Activated naive CD4-positive, alpha-beta T cell treated with anti-CD3 and anti-CD28 coated beads for 36 hours (primary cell): ENCODE measurements around the gene RGS17. TPM values are rescaled to one million over a fixed set of nuclear protein-coding genes. Genes with fewer than 3 reads are reported as not detected.
"Not testable (repeated sequence)": the region's sequence is repeated elsewhere in the genome, so short reads cannot be mapped to it uniquely, and the experiment has no call there.

Source experiments
- CTCF ChIA-PET: fragments of 350-600 bp; sonication (Branson Sonifier 250); formaldehyde crosslinking; loops from one replicate; lab custom pipeline; 2021; ENCODE audit warnings: antibody characterized with exemption; lab: Charles Lee
- DNase-seq: peaks from one replicate; pipeline ENCODE4 v3.0.0-alpha.2; 2020
- H3K27ac Mint-ChIP-seq: one replicate; pipeline ENCODE4 v1.8.0; 2021; ENCODE audit warnings: mild to moderate bottlenecking, mixed read lengths
- H3K27me3 Mint-ChIP-seq: one replicate; pipeline ENCODE4 v1.8.0; 2021; ENCODE audit warnings: low read depth, mixed read lengths
- H3K36me3 Mint-ChIP-seq: one replicate; pipeline ENCODE4 v1.8.0; 2021; ENCODE audit warnings: low read depth, mixed read lengths
- H3K4me1 Mint-ChIP-seq: one replicate; pipeline ENCODE4 v1.8.0; 2021; ENCODE audit warnings: low read depth, mixed read lengths
- H3K4me3 Mint-ChIP-seq: one replicate; pipeline ENCODE4 v1.8.0; 2021; ENCODE audit warnings: mild to moderate bottlenecking, moderate library complexity, mixed read lengths
- H3K9me3 Mint-ChIP-seq: one replicate; pipeline ENCODE4 v1.8.0; 2021; ENCODE audit warnings: mixed read lengths
- intact Hi-C: fragments of 100-400 bp; cut with micrococcal nuclease; formaldehyde crosslinking; loops from one replicate; pipeline ENCODE4 v1.15.1; 2023
- total RNA-seq, 2 experiments: library from RNA; stranded (reverse); gene quantifications; one replicate each; pipeline ENCODE4 v1.2.3, GENCODE V29; 2021

The RGS17 gene
- total RNA-seq, 2 experiments from 2014 or later = not detected

- CTCF ChIA-PET = interaction anchor here (1.0 kb wide), 1 partner anchor 8 kb away, joined by 3 read pairs; no protein-coding TSS in a partner anchor
- no peaks in the 10 kb centered on the region for H3K4me1 Mint-ChIP-seq
- no peak overlapping the region for H3K4me3 Mint-ChIP-seq
- intact Hi-C loops = no loop called here
- H3K27me3 Mint-ChIP-seq = peaks cover 25% of the 10 kb centered on the region
- no peak overlapping the region for H3K27ac Mint-ChIP-seq
- H3K36me3 Mint-ChIP-seq = no peaks in the 10 kb centered on the region
- DNase-seq = no peak
- H3K9me3 Mint-ChIP-seq = no peaks in the 10 kb centered on the region
These were observed 114.2 kb downstream of the RGS17 start for GRCh38 chr6:153016846-153017245.

GRCh38 chr6:153015094-153015640, 115.9 kb downstream of the RGS17 start:
- H3K36me3 Mint-ChIP-seq = no peaks in the 10 kb centered on the region
- CTCF ChIA-PET = no interaction called here
- no peak overlapping the region for H3K4me3 Mint-ChIP-seq
- H3K9me3 Mint-ChIP-seq = no peaks in the 10 kb centered on the region
- intact Hi-C loops = no loop called here
- no peaks in the 10 kb centered on the region for H3K4me1 Mint-ChIP-seq
- no peak for DNase-seq
- peaks cover 29% of the 10 kb centered on the region for H3K27me3 Mint-ChIP-seq
- no peak overlapping the region for H3K27ac Mint-ChIP-seq

DNA sequence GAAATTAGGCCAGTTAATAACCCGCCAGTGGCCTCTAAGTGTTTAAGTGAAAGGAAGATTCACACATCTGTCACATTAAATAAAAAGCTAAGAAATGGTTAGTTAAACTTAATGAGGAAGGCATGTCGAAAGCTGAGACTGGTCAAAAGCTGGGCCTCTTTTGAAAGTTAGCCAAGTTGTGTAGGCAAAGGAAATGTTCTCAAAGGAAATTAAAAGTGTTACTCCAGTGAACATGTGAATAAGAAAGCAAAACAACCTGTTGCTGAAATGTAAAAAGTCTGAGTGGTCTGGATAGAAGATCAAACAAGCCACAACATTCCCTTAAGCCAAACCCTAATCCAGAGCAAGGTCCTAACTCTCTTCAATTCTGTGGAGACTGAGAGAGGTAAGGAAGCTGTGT, 117.6 kb downstream of the RGS17 start:
- DNase-seq = no peak
- CTCF ChIA-PET = interaction anchor here (0.6 to 1.0 kb wide), 3 partner anchors 10 to 567 kb away, joined by 3 read pairs; no protein-coding TSS in a partner anchor
- Mint-ChIP-seq H3K27ac (no peak overlapping the region), H3K4me1 (no peaks in the 10 kb centered on the region), H3K36me3 (no peaks in the 10 kb centered on the region), H3K9me3 (no peaks in the 10 kb centered on the region), H3K27me3 (peaks cover 29% of the 10 kb centered on the region), H3K4me3 (no peak overlapping the region)
- intact Hi-C loops = no loop called here

DNA sequence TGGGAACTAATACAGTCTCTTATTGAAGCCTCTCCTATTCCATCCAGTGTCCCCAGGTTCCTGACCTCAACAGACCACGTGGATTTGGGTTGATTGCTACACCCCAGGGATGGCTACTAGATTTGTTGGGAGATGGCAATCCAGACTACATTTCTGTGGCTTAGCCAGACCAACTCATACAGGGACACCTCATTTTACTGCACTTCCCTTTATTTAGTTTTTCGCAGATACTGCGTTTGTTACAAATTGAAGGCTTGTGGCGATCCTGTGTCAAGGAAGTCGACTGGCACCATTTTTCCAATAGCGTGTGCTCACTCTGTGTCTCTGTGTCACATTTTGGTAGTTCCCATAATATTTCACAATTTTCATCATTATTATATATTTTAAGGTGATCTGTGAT, 118.2 kb downstream of the RGS17 start:
- Mint-ChIP-seq H3K4me1 (no peaks in the 10 kb centered on the region), H3K9me3 (no peaks in the 10 kb centered on the region), H3K27me3 (peaks cover 29% of the 10 kb centered on the region), H3K4me3 (no peak overlapping the region), H3K36me3 (no peaks in the 10 kb centered on the region), H3K27ac (no peak overlapping the region)
- no peak for DNase-seq
- intact Hi-C loops = no loop called here
- CTCF ChIA-PET = no interaction called here

GRCh38 chr6:153003366-153003690, 127.8 kb downstream of the RGS17 start:
- peak overlapping the region; percentile 98 for H3K4me3 Mint-ChIP-seq
- peaks cover 33% of the 10 kb centered on the region for H3K4me1 Mint-ChIP-seq
- peaks cover 18% of the 10 kb centered on the region for H3K36me3 Mint-ChIP-seq
- intact Hi-C loops = loop anchor here (1.0 to 5.0 kb wide), 9 partner anchors 34 to 1611 kb away; partner anchors contain the start of genes RMND1 and ZBTB2
- peak overlapping the region; percentile 94 for H3K27ac Mint-ChIP-seq
- H3K9me3 Mint-ChIP-seq = no peaks in the 10 kb centered on the region
- CTCF ChIA-PET = no interaction called here
- no peak for DNase-seq
- no peaks in the 10 kb centered on the region for H3K27me3 Mint-ChIP-seq

- peak; percentile 95 for DNase-seq
- H3K27me3 Mint-ChIP-seq = no peaks in the 10 kb centered on the region
- CTCF ChIA-PET = no interaction called here
- no peaks in the 10 kb centered on the region for H3K9me3 Mint-ChIP-seq
- H3K4me3 Mint-ChIP-seq = peak within 1 kb of the TSS; percentile 98
- H3K36me3 Mint-ChIP-seq = peaks cover 18% of the 10 kb centered on the region
- peaks cover 33% of the 10 kb centered on the region for H3K4me1 Mint-ChIP-seq
- H3K27ac Mint-ChIP-seq = peak within 1 kb of the TSS; percentile 94
- intact Hi-C loops = loop anchor here (1.0 to 5.0 kb wide), 11 partner anchors 20 to 1610 kb away; partner anchors contain the start of genes RMND1 and ZBTB2
These were observed 128.3 kb downstream of the RGS17 start, which contains the start of gene MTRF1L for GRCh38 chr6:153002613-153003365. Gene MTRF1L, minus strand, starts transcription at chr6:153002709. Its CDS starts 24 bp downstream, at chr6:153002685.

DNA sequence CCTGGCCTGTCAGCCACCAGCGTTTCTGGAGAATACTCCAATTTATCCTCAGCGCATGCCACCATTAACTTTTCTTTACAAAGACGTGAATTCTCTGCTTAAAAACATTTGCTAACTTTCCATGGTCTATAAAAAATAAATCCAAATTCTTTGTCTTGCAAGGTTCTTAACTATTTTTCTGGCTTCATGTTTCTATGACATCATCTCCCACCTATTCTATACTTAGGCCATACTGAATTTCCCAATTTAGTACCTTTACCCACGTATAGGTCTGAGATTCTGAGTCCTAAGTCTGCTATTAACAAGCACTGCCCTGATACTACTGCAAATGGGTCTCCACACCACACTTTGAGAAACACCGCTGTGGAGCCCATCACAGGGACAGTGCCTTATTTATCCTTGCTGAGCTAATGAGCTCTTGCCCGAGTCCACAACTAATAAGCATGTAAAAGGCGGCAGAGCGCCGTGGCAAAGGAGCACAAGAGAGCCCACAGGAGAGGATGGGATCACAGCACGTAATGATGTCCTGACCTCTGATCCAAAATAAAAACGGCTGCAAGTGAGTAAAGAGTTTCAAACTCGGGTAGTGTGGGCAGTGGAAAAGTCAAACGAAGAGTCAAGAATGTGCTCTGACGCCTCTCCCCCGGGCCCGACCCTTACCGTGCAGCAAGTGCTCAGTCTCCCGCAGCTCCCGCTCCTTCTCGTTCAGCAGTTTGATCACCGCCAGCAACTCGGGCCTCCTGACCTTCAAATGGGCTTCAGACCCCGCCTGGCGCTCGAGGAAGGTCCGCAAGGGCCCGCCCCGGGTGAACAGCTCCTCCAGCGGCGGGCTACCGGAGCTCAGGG, 129.1 kb downstream of the RGS17 start:
- CTCF ChIA-PET = no interaction called here
- H3K27ac Mint-ChIP-seq = peak overlapping the region; percentile 94
- peak overlapping the region; percentile 98 for H3K4me3 Mint-ChIP-seq
- peaks cover 39% of the 10 kb centered on the region for H3K4me1 Mint-ChIP-seq
- H3K36me3 Mint-ChIP-seq = peaks cover 24% of the 10 kb centered on the region
- intact Hi-C loops = loop anchor here (1.0 to 5.0 kb wide), 10 partner anchors 20 to 1610 kb away; partner anchors contain the start of genes RMND1 and ZBTB2
- DNase-seq = peak; percentile 31
- no peaks in the 10 kb centered on the region for H3K9me3 Mint-ChIP-seq
- H3K27me3 Mint-ChIP-seq = no peaks in the 10 kb centered on the region

DNA sequence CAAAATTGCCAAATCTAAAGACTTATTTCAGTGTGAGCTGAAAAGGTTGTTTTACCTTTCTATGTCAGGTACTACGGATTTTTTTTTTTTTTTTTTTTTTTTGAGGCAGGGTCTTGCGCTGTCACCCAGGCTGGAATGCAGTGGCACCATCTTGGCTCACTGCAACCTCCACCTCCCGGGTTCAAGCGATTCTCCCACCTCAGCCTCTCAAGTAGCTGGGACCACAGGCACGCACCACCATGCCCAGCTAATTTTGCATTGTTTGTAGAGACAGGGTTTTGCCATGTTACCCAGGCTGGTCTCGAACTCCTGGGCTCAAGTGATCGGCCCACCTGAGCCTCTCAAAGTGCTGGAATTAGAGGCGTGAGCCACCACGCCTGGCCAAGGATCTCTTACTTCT, 130.3 kb downstream of the RGS17 start:
- Mint-ChIP-seq H3K4me3 (peak overlapping the region; percentile 98), H3K4me1 (peaks cover 51% of the 10 kb centered on the region), H3K36me3 (peaks cover 31% of the 10 kb centered on the region)
- H3K27me3 Mint-ChIP-seq, H3K9me3 Mint-ChIP-seq, DNase-seq, H3K27ac Mint-ChIP-seq: not testable (repeated sequence)
- CTCF ChIA-PET = interaction anchor here (1.0 to 1.6 kb wide), 2 partner anchors 18 to 24 kb away, joined by 4 read pairs; partner anchors contain the start of gene FBXO5
- intact Hi-C loops = loop anchor here (5.0 kb wide), 8 partner anchors 698 to 1608 kb away; partner anchors contain the start of genes RMND1 and ZBTB2

GRCh38 chr6:153000243-153000642, 130.8 kb downstream of the RGS17 start:
- DNase-seq = no peak
- Mint-ChIP-seq H3K27me3 (no peaks in the 10 kb centered on the region), H3K9me3 (no peaks in the 10 kb centered on the region), H3K4me1 (peaks cover 55% of the 10 kb centered on the region), H3K36me3 (peaks cover 31% of the 10 kb centered on the region), H3K27ac (no peak overlapping the region), H3K4me3 (peak overlapping the region; percentile 50)
- intact Hi-C loops = loop anchor here (5.0 kb wide), 8 partner anchors 698 to 1608 kb away; partner anchors contain the start of genes RMND1 and ZBTB2
- CTCF ChIA-PET = interaction anchor here (1.0 to 1.6 kb wide), 2 partner anchors 17 to 25 kb away, joined by 4 read pairs; partner anchors contain the start of gene FBXO5

GRCh38 chr6:152999538-152999937, 131.5 kb downstream of the RGS17 start:
- H3K9me3 Mint-ChIP-seq, intact Hi-C loops, H3K27me3 Mint-ChIP-seq: not testable (repeated sequence)
- peaks cover 31% of the 10 kb centered on the region for H3K36me3 Mint-ChIP-seq
- peaks cover 55% of the 10 kb centered on the region for H3K4me1 Mint-ChIP-seq
- DNase-seq = peak; percentile 17
- H3K27ac Mint-ChIP-seq = peak overlapping the region; percentile 68
- CTCF ChIA-PET = interaction anchor here (0.6 kb wide), 1 partner anchor 16 kb away, joined by 3 read pairs; the partner anchor contains the start of gene FBXO5
- peak overlapping the region; percentile 0 for H3K4me3 Mint-ChIP-seq

GRCh38 chr6:152993847-152994246, 137.2 kb downstream of the RGS17 start:
- intact Hi-C loops = no loop called here
- Mint-ChIP-seq H3K27ac (peak overlapping the region; percentile 89), H3K27me3 (no peaks in the 10 kb centered on the region), H3K4me3 (no peak overlapping the region), H3K9me3 (no peaks in the 10 kb centered on the region), H3K36me3 (peaks cover 37% of the 10 kb centered on the region), H3K4me1 (peaks cover 41% of the 10 kb centered on the region)
- CTCF ChIA-PET = no interaction called here
- no peak for DNase-seq

DNA sequence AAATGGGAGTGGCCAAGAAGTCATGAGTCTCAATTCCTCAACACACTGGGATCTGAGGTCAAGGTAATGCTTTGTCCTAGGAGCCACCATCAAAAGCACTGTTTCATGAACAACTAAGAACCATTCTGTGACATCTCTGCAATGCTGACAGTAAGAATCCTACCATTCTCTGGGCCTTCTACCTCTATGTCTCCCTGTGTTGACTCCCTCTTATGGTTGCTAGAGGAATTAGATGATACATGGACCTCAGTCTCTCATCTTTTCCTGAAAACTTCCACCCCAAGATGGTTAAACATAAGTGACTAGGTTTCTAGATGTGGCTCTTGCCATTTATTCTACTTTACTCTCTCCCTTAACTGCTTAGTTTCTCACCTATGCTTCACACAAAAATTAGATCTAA, 137.7 kb downstream of the RGS17 start:
- Mint-ChIP-seq H3K4me1 (peaks cover 41% of the 10 kb centered on the region), H3K36me3 (peaks cover 36% of the 10 kb centered on the region), H3K27ac (peak overlapping the region; percentile 89), H3K9me3 (no peaks in the 10 kb centered on the region), H3K4me3 (no peak overlapping the region), H3K27me3 (no peaks in the 10 kb centered on the region)
- DNase-seq = no peak
- CTCF ChIA-PET = no interaction called here
- intact Hi-C loops = no loop called here
